GM12892 (cell line): ENCODE data around the gene PTCSC3.

Source experiments
- DNase-seq: peaks from one replicate; pipeline ENCODE4 v3.0.0; 2011; ENCODE audit not compliant: insufficient read length
- FAIRE-seq: peaks from 2 replicates; lab custom pipeline; 2011; peaks lifted over from hg19 to GRCh38; lab: Jason Lieb, UNC
- POLR2A ChIP-seq: IDR thresholded peaks from 2 replicates; pipeline ENCODE4 v1.6.1; 2011; ENCODE audit warnings: low read depth, low read length, control low read depth
- POLR2AphosphoS5 ChIP-seq: IDR thresholded peaks from 2 replicates; pipeline ENCODE4 v1.6.1; 2011; ENCODE audit warnings: low read depth, low read length, control low read depth
- TAF1 ChIP-seq: IDR thresholded peaks from 2 replicates; pipeline ENCODE4 v1.6.1; 2011; ENCODE audit warnings: low read depth, mild to moderate bottlenecking, control low read depth, low read length, borderline replicate concordance

PTCSC3 gene

DNA sequence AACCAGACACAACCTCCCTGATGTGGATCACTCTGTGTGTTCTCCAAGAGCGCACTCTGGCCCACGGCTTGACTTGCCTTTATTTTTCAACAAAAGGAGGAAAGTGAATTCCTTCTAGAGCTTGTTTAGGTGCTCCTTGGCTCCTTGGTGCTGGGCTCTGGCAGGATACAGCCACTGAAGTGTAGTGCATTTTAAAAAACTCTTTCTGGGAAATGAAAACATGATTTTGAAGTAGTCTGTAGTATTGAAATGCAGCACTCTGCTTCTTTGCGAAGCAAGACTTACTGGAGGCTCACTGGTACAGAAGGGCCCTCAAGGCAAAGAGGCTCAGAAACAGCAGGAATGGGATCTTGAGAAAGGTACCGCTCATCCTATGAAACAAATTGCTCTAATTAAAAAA lies 81.6 kb downstream of the PTCSC3 start:
- DNase-seq: no peak
- no peak for FAIRE-seq
- TF ChIP-seq POLR2A (no peak), TAF1 (no peak), POLR2AphosphoS5 (no peak)

DNA sequence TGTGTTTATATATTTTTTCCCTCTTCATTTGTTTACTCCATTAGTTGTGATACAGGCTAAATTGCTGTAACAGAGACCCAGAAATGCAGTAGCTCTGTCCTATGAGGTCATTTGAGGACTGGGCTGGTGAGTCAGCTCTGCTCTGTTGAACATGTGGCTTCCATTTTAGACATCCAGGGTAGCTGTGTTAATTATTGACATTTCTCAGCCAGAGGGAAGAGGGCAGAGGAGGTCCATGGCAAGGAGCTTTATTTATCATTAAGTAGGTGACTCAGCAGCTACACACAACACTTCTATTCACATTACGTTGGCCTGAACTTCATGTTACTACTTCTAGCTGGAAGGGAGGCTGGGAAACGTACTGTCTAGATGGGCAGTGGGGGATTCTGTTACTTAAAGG lies 85.4 kb downstream of the PTCSC3 start:
- DNase-seq: no peak
- TF ChIP-seq POLR2A (no peak), TAF1 (no peak), POLR2AphosphoS5 (no peak)
- FAIRE-seq: no peak

DNA sequence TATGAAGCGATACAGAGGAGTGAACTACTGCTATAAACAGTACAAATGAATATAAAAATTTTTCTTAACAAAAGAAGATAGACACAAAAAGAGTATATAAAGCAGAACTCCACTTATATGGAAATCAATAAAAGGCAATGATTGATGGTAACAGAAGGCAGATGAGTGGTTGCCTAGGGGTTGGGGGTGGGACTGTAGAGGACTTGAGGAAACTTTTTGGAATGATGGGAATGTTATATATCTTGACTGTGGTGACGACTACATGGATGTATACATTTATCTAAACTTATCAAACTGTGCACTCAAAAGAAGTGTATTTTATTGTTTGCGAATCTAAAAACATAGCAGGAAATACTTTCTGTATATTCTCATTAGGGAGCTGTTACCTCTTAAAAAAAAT lies 89.1 kb downstream of the PTCSC3 start:
- TF ChIP-seq TAF1 (no peak), POLR2AphosphoS5 (no peak), POLR2A (no peak)
- FAIRE-seq (no peak), DNase-seq (no peak)

DNA sequence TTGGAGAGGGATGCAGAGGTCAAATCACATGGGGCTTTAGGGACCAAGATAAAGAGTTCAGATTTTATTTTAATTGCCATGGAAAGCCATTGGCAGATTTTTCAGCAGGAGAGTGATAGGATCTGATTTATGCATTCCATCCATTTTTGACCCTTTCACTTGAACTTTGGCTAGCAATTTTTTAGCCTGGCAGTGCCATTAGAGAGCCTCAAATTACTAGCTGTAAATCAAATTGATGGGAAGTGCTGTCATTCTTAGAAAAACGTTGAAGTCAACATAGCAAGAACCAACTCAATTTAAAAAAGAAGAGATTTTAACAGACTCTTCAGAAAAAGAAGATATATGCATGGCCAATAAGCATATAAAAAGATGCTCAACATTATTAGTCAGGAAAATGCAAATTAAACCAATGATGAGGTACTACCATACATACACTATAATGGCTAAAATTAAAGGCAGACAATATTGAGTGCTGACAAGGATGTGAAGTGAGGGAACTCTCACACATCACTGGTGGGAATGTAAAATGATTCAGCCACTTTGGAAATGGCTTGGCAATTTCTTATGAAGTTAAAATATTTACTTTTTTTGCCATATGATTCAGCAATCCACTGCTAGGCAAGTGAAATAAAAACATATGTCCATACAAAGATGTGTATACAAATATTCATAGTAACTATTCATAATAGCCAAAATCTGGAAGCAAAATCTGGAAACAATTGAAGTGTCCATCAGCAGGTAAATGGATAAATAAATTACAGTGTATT lies 89.7 kb downstream of the PTCSC3 start:
- TF ChIP-seq POLR2A (no peak), POLR2AphosphoS5 (no peak), TAF1 (no peak)
- FAIRE-seq (no peak), DNase-seq (no peak)

DNA sequence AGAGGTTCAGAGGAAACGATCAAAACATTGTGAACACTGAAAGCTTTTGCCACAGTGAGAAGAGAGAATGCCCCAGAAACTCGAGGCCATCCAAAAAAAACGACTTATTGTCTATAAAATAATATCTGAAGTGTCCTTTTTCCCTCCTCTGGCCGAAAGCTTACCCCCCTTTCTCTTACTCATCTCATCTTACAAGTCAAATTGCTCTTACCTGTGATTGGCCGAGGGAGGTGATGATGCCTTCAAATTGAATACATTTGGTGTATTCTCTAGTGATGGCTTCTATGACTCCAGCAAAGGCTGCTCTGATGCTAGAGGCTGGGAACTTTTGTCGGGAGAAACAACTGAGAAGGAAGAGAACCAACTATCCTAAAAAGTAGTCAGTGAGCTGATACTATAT lies 90.7 kb downstream of the PTCSC3 start:
- no peak for FAIRE-seq
- TF ChIP-seq POLR2AphosphoS5: no peak
- TF ChIP-seq TAF1: no peak
- TF ChIP-seq POLR2A: no peak
- no peak for DNase-seq
